Activated T-cell treated with anti-CD3 and anti-CD28 coated beads, Interleukin-2, amount 50 U/mL, for 1 hour (primary cell): ENCODE results near the gene PDE7B.
"Not testable (repeated sequence)": the region's sequence is repeated elsewhere in the genome, so short reads cannot be mapped to it uniquely, and the experiment has no call there.

ENCODE experiments used
- DNase-seq: peaks from one replicate; pipeline ENCODE4 v3.0.0-alpha.2; 2020

PDE7B gene

GRCh38 chr6:136117081-136117480, 265.6 kb downstream of the PDE7B start:
- DNase-seq, result no peak

- DNase-seq, result no peak
These were observed 267.3 kb downstream of the PDE7B start for GRCh38 chr6:136118787-136119186.

GRCh38 chr6:136123468-136123867, 272.0 kb downstream of the PDE7B start:
- DNase-seq, result no peak

GRCh38 chr6:136125585-136125984, 274.1 kb downstream of the PDE7B start:
- DNase-seq, result no peak

- no peak for DNase-seq
These were observed 276.4 kb downstream of the PDE7B start for GRCh38 chr6:136127873-136128272.

GRCh38 chr6:136129365-136129764, 277.9 kb downstream of the PDE7B start:
- no peak for DNase-seq

GRCh38 chr6:136134268-136134667, 282.8 kb downstream of the PDE7B start:
- no peak for DNase-seq

GRCh38 chr6:136134751-136135150, 283.2 kb downstream of the PDE7B start:
- no peak for DNase-seq

GRCh38 chr6:136136274-136136673, 284.8 kb downstream of the PDE7B start:
- DNase-seq, result no peak

- no peak for DNase-seq
These were observed 285.6 kb downstream of the PDE7B start for GRCh38 chr6:136137008-136137692.

GRCh38 chr6:136137739-136138402, 286.4 kb downstream of the PDE7B start:
- no peak for DNase-seq

- not testable (repeated sequence) for DNase-seq
These were observed 287.6 kb downstream of the PDE7B start for GRCh38 chr6:136139111-136139510.

- DNase-seq, result no peak
These were observed 292.9 kb downstream of the PDE7B start for GRCh38 chr6:136144251-136145023.

GRCh38 chr6:136146130-136146529, 294.6 kb downstream of the PDE7B start:
- no peak for DNase-seq

- no peak for DNase-seq
These were observed 295.8 kb downstream of the PDE7B start for GRCh38 chr6:136147342-136147741.

- DNase-seq, result no peak
These were observed 296.6 kb downstream of the PDE7B start for GRCh38 chr6:136148051-136148450.

GRCh38 chr6:136148523-136148922, 297.0 kb downstream of the PDE7B start:
- no peak for DNase-seq

GRCh38 chr6:136149311-136149710, 297.8 kb downstream of the PDE7B start:
- no peak for DNase-seq

- no peak for DNase-seq
These were observed 299.5 kb downstream of the PDE7B start for GRCh38 chr6:136150961-136151360.

- no peak for DNase-seq
These were observed 302.3 kb downstream of the PDE7B start for GRCh38 chr6:136153707-136154375.

- no peak for DNase-seq
These were observed 303.7 kb downstream of the PDE7B start for GRCh38 chr6:136155191-136155590.

GRCh38 chr6:136157743-136158142, 306.2 kb downstream of the PDE7B start:
- DNase-seq, result no peak

GRCh38 chr6:136158387-136158821, 306.9 kb downstream of the PDE7B start:
- no peak for DNase-seq
